ENCODE measurements around the gene CYCS. TPM values are rescaled to one million over a fixed set of nuclear protein-coding genes. Genes with fewer than 3 reads are reported as not detected.

CYCS gene
- total and polyA plus RNA-seq, 10 of the 15 experiments (the other 5 are each of a cell fraction or from before 2014, with no cell fraction given) = 113 to 952 (median 356) TPM

- TF ChIP-seq ELK1 (IDR thresholded peaks at IDR 0.05; ENCODE audit: low read depth, low read length) (no peak), USF2 (IDR thresholded peaks at IDR 0.05; ENCODE audit: borderline replicate concordance, low read depth, low read length) (no peak), ZBTB40 (IDR thresholded peaks at IDR 0.05; ENCODE audit: borderline replicate concordance) (no peak), NR2C1 (IDR thresholded peaks at IDR 0.05) (no peak), EGR1 (IDR thresholded peaks at IDR 0.05; ENCODE audit: borderline replicate concordance in 1 of 2, low read depth in 2 of 2, low read length in 2 of 2) (no peak), SREBF1 (IDR thresholded peaks at IDR 0.05; ENCODE audit: low read length) (no peak), MTA2 (IDR thresholded peaks at IDR 0.05; ENCODE audit: low read depth) (0 out of 2 replicates have a peak, but pooled peaks have one; percentile 45), RELB (IDR thresholded peaks at IDR 0.05; ENCODE audit: low read depth) (peak; percentile 48; the same call in 1 of the 2 replicates), POLR2A (IDR thresholded peaks at IDR 0.05; ENCODE audit: low read depth, low read length) (no peak), HSF1 (IDR thresholded peaks at IDR 0.05; ENCODE audit: low read depth, low read length) (no peak), CUX1 (IDR thresholded peaks at IDR 0.05; ENCODE audit: insufficient replicate concordance, low read depth, low read length) (no peak), SUPT20H (IDR thresholded peaks at IDR 0.05; ENCODE audit: borderline replicate concordance, control insufficient read depth, low read depth, low read length) (no peak), SRF (IDR thresholded peaks at IDR 0.05; ENCODE audit: low read depth in 2 of 2, low read length in 2 of 2) (0 out of 4 replicates have a peak, but pooled peaks of 1 of the 2 experiments have one; percentile 12), EZH2 (IDR thresholded peaks at IDR 0.05; ENCODE audit: borderline replicate concordance, control insufficient read depth, low read depth, low read length) (no peak)
Observed at GRCh38 chr7:25087855-25088254, 37.2 kb downstream of the CYCS start (continued).
